Endothelial cell of umbilical vein (primary cell): ENCODE data around the gene IL1RL1. TPM values are rescaled to one million over a fixed set of nuclear protein-coding genes. Genes with fewer than 3 reads are reported as not detected.

Source experiments
- BruUV-seq: library from RNA; stranded (reverse); fragments of 400-500 nt; replicated peaks from 2 replicates; lab custom pipeline; 2021; lab: Mats Ljungman, UMichigan
- CTCF ChIA-PET: fragments of 300-600, 350-600 bp; sonication (Branson Sonifier 250); formaldehyde crosslinking; loops from one replicate; lab custom pipeline; 2021; ENCODE audit warnings: antibody characterized with exemption, inconsistent platforms; lab: Charles Lee
- POLR2A ChIA-PET: fragments of 300-600, 350-600 bp; sonication (Branson Sonifier 250); formaldehyde crosslinking; loops from one replicate; lab custom pipeline; 2021; ENCODE audit warnings: antibody characterized with exemption, inconsistent platforms; lab: Charles Lee
- DNase-seq: peaks from one replicate; pipeline ENCODE4 v3.0.0-alpha.2; 2011; ENCODE audit warnings: low read depth, low spot score
- FAIRE-seq: peaks from 2 replicates; lab custom pipeline; 2011; peaks lifted over from hg19 to GRCh38; lab: Jason Lieb, UNC
- H2AFZ ChIP-seq: 2 replicates; pipeline ENCODE4 v1.6.0; 2012; ENCODE audit warnings: low read depth, low read length, control low read depth, inconsistent platforms
- H3K27ac ChIP-seq: 2 replicates; pipeline ENCODE4 v1.5.1; 2011; ENCODE audit warnings: low read depth, mild to moderate bottlenecking, control low read depth, low read length, moderate library complexity; ENCODE audit not compliant: insufficient read depth
- H3K27me3 ChIP-seq, 2 experiments: 2 replicates each; pipeline versions ENCODE4 v1.6.0 to v1.6.1; 2011; ENCODE audit warnings: low read length in 2 of 2, mixed read lengths in 1 of 2; ENCODE audit not compliant: control insufficient read depth in 2 of 2, insufficient read depth in 2 of 2
- H3K36me3 ChIP-seq, 2 experiments: 2 replicates in 1 of 2; 3 replicates in 1 of 2; pipeline ENCODE4 v1.5.1; 2011; ENCODE audit warnings: low read length in 2 of 2, mild to moderate bottlenecking in 1 of 2, moderate library complexity in 1 of 2; ENCODE audit not compliant: control insufficient read depth in 2 of 2, insufficient read depth in 2 of 2; ENCODE audit errors: extremely low read depth in 1 of 2
- H3K4me1 ChIP-seq: 3 replicates; pipeline ENCODE4 v1.5.1; 2011; ENCODE audit warnings: mild to moderate bottlenecking, low read length; ENCODE audit not compliant: control insufficient read depth, insufficient read depth; ENCODE audit errors: extremely low read depth
- H3K4me2 ChIP-seq: 2 replicates; pipeline ENCODE4 v1.6.1; 2011; ENCODE audit warnings: low read length, control low read depth, mixed read lengths; ENCODE audit not compliant: insufficient read depth
- H3K4me3 ChIP-seq, 3 experiments: fragments of 200-600 bp in 1 of 3; sonication (generic), shearing (Covaris generic) in 1 of 3; replicated peaks in 1 of 3; 2 replicates each; pipeline ENCODE4 v1.5.1; 2011 to 2016; ENCODE audit warnings: control low read depth in 3 of 3, low read length in 3 of 3, mild to moderate bottlenecking in 2 of 3, inconsistent platforms in 1 of 3, low read depth in 1 of 3, moderate library complexity in 1 of 3; ENCODE audit not compliant: insufficient read depth in 1 of 3
- H3K79me2 ChIP-seq: 2 replicates; pipeline ENCODE4 v1.6.0; 2012; ENCODE audit warnings: low read length, inconsistent platforms; ENCODE audit not compliant: control insufficient read depth, insufficient read depth
- H3K9ac ChIP-seq: replicated peaks from 2 replicates; pipeline ENCODE3; 2011; ENCODE audit warnings: low read length, control low read depth; ENCODE audit not compliant: insufficient read depth; ENCODE audit errors: extremely low read depth
- H3K9me1 ChIP-seq: replicated peaks from 3 replicates; pipeline ENCODE4 v1.6.0; 2011; ENCODE audit warnings: mild to moderate bottlenecking, low read length; ENCODE audit not compliant: control insufficient read depth, insufficient read depth; ENCODE audit errors: extremely low read depth
- H3K9me3 ChIP-seq: replicated peaks from 2 replicates; pipeline ENCODE4 v1.5.1; 2012; ENCODE audit warnings: low read length, inconsistent platforms; ENCODE audit not compliant: control insufficient read depth, insufficient read depth
- H4K20me1 ChIP-seq: replicated peaks from 2 replicates; pipeline ENCODE3; 2011; ENCODE audit warnings: mild to moderate bottlenecking, low read length; ENCODE audit not compliant: control insufficient read depth, insufficient read depth; ENCODE audit errors: extremely low read depth
- EZH2 ChIP-seq: IDR thresholded peaks from 2 replicates; pipeline ENCODE4 v1.6.1; 2012; ENCODE audit warnings: borderline replicate concordance, low read depth, mild to moderate bottlenecking, moderate library complexity, low read length, inconsistent platforms; ENCODE audit not compliant: severe bottlenecking
- FOS ChIP-seq: IDR thresholded peaks from 2 replicates; pipeline ENCODE4 v1.6.1; 2011; ENCODE audit warnings: mild to moderate bottlenecking, low read length, moderate library complexity, borderline replicate concordance; ENCODE audit not compliant: insufficient read depth
- GATA2 ChIP-seq: IDR thresholded peaks from 2 replicates; pipeline ENCODE4 v1.7.0; 2011; ENCODE audit warnings: low read depth, mild to moderate bottlenecking, moderate library complexity, mixed read lengths, low read length; ENCODE audit not compliant: insufficient read length, insufficient read depth
- JUN ChIP-seq: IDR thresholded peaks from 2 replicates; pipeline ENCODE4 v1.6.1; 2011; ENCODE audit warnings: borderline replicate concordance, low read depth; ENCODE audit not compliant: insufficient read length, insufficient read depth
- MYC ChIP-seq: IDR thresholded peaks from one replicate; pipeline ENCODE4 v1.6.1; 2011; ENCODE audit warnings: mild to moderate bottlenecking, low read depth, low read length
- POLR2A ChIP-seq: IDR thresholded peaks from 2 replicates; pipeline ENCODE4 v1.6.1; 2012; ENCODE audit warnings: low read depth, mild to moderate bottlenecking, control low read depth, low read length
- POLR2AphosphoS5 ChIP-seq: IDR thresholded peaks from 2 replicates; pipeline ENCODE4 v1.6.1; 2012; ENCODE audit warnings: low read depth, mild to moderate bottlenecking, control low read depth, low read length, moderate library complexity; ENCODE audit not compliant: insufficient read depth
- dilution Hi-C: fragments of 300-500 bp; cut with MboI; formaldehyde crosslinking; loops from one replicate; pipeline ENCODE4 v1.15.0; 2019; ENCODE audit warnings: low sequenced_read_pairs; ENCODE audit not compliant: extremely low pct_ligation_motif_present
- intact Hi-C: fragments of 100-400 bp; cut with micrococcal nuclease; formaldehyde crosslinking; loops from one replicate; pipeline ENCODE4 v1.10.0; 2022
- polyA plus RNA-seq, 4 experiments: library from polyadenylated mRNA; depleted of rRNA in 3 of 4; stranded (reverse) in 3 of 4; unstranded in 1 of 4; fragments of >200 nt; gene quantifications; 2 replicates each; pipeline versions ENCODE4 v1.2.1 to v1.2.3, GENCODE V29; 2011 to 2012; ENCODE audit warnings: missing spikeins in 1 of 4
- total RNA-seq: library from RNA; stranded (reverse); gene quantifications from 2 replicates; pipeline ENCODE4 v1.2.3, GENCODE V29; 2021
- TF ChIP-seq, protein P1 (sequence below): IDR thresholded peaks from 2 replicates; pipeline ENCODE4 v1.6.1; 2011; ENCODE audit not compliant: insufficient read depth, insufficient read length
- TF ChIP-seq, protein P2 (sequence below), 2 donors: IDR thresholded peaks; 1 replicate in 1 of 2; 2 replicates in 1 of 2; pipeline ENCODE4 v1.5.1; 2011; ENCODE audit warnings: low read length in 2 of 2, mild to moderate bottlenecking in 2 of 2, moderate library complexity in 2 of 2, control low read depth in 1 of 2, inconsistent platforms in 1 of 2, low read depth in 1 of 2; ENCODE audit not compliant: insufficient read depth in 1 of 2; ENCODE audit errors: extremely low read depth in 1 of 2

IL1RL1 gene
- total and polyA plus RNA-seq, 2 donors (not counting 3 experiments of a cell fraction or from before 2014, with no cell fraction given): 32.2 to 44.0 TPM

- Histone ChIP-seq H2AFZ (peak overlapping the region; percentile 41), H3K79me2 (no peaks in the 10 kb centered on the region), H3K4me2 (no peak overlapping the region), H3K27ac (peak overlapping the region; percentile 2), H3K27me3 (no peaks in the 10 kb centered on the region), H4K20me1 (no peaks in the 10 kb centered on the region), H3K4me1 (peaks cover 38% of the 10 kb centered on the region), H3K9me3 (no peaks in the 10 kb centered on the region), H3K9me1 (no peaks in the 10 kb centered on the region), H3K4me3 (no peak overlapping the region), H3K36me3 (no peaks in the 10 kb centered on the region), H3K9ac (no peak overlapping the region)
- intact Hi-C loops (loop anchor here (1.0 to 5.0 kb wide), 2 partner anchors 45 to 53 kb away; partner anchors contain the start of gene IL18R1), dilution Hi-C loops (no loop called here)
- BruUV-seq: no TSS peak
- ChIA-PET CTCF (interaction anchor here (0.5 to 2.3 kb wide), 30 partner anchors 9 to 418 kb away, joined by 3 to 21 read pairs (median 6); partner anchors contain the start of gene IL18R1), POLR2A (no interaction called here)
- peak; percentile 51 for DNase-seq
- TF ChIP-seq, protein P1, sequence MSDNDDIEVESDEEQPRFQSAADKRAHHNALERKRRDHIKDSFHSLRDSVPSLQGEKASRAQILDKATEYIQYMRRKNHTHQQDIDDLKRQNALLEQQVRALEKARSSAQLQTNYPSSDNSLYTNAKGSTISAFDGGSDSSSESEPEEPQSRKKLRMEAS: no peak
- peak; percentile 56 for TF ChIP-seq GATA2
- TF ChIP-seq, protein P2, sequence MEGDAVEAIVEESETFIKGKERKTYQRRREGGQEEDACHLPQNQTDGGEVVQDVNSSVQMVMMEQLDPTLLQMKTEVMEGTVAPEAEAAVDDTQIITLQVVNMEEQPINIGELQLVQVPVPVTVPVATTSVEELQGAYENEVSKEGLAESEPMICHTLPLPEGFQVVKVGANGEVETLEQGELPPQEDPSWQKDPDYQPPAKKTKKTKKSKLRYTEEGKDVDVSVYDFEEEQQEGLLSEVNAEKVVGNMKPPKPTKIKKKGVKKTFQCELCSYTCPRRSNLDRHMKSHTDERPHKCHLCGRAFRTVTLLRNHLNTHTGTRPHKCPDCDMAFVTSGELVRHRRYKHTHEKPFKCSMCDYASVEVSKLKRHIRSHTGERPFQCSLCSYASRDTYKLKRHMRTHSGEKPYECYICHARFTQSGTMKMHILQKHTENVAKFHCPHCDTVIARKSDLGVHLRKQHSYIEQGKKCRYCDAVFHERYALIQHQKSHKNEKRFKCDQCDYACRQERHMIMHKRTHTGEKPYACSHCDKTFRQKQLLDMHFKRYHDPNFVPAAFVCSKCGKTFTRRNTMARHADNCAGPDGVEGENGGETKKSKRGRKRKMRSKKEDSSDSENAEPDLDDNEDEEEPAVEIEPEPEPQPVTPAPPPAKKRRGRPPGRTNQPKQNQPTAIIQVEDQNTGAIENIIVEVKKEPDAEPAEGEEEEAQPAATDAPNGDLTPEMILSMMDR (IDR thresholded peaks at IDR 0.05; ENCODE audit: extremely low read depth in 1 of 2, insufficient read depth in 1 of 2, low read depth in 1 of 2, low read length in 2 of 2): peak; percentile 40 to 41
- FAIRE-seq: peak; percentile 47
Measured at GRCh38 chr2:102301867-102302362, 9.4 kb upstream of the IL1RL1 start.

- H3K4me2 ChIP-seq: no peak overlapping the region
- ChIA-PET CTCF (interaction anchor here (0.7 to 2.3 kb wide), 29 partner anchors 9 to 419 kb away, joined by 3 to 21 read pairs (median 6); partner anchors contain the start of gene IL18R1), POLR2A (no interaction called here)
- no peaks in the 10 kb centered on the region for H3K79me2 ChIP-seq
- H4K20me1 ChIP-seq: no peaks in the 10 kb centered on the region
- DNase-seq: no peak
- H3K27ac ChIP-seq: no peak overlapping the region
- no peaks in the 10 kb centered on the region for H3K27me3 ChIP-seq
- no peaks in the 10 kb centered on the region for H3K9me3 ChIP-seq
- H3K4me1 ChIP-seq: peaks cover 38% of the 10 kb centered on the region
- intact Hi-C loops (loop anchor here (1.0 to 5.0 kb wide), 2 partner anchors 45 to 53 kb away; partner anchors contain the start of gene IL18R1), dilution Hi-C loops (no loop called here)
- no TSS peak for BruUV-seq
- no peaks in the 10 kb centered on the region for H3K36me3 ChIP-seq
- no peak for TF ChIP-seq POLR2A
- TF ChIP-seq FOS: no peak
- no peak for TF ChIP-seq JUN
- TF ChIP-seq, protein P2 (IDR thresholded peaks at IDR 0.05; ENCODE audit: extremely low read depth in 1 of 2, insufficient read depth in 1 of 2, low read depth in 1 of 2, low read length in 2 of 2): no peak
- no peak for TF ChIP-seq GATA2
- no peak for TF ChIP-seq POLR2AphosphoS5
- TF ChIP-seq, protein P1: no peak
- no peak for TF ChIP-seq EZH2
- TF ChIP-seq MYC: no peak
- FAIRE-seq: no peak
- no peak overlapping the region for H3K9ac ChIP-seq
- H2AFZ ChIP-seq: no peak overlapping the region
- no peak overlapping the region for H3K4me3 ChIP-seq
- no peaks in the 10 kb centered on the region for H3K9me1 ChIP-seq
Measured at GRCh38 chr2:102302458-102302857, 8.9 kb upstream of the IL1RL1 start.
